Measurements from ENCODE around the gene TSPAN10.

Gene TSPAN10

DNA sequence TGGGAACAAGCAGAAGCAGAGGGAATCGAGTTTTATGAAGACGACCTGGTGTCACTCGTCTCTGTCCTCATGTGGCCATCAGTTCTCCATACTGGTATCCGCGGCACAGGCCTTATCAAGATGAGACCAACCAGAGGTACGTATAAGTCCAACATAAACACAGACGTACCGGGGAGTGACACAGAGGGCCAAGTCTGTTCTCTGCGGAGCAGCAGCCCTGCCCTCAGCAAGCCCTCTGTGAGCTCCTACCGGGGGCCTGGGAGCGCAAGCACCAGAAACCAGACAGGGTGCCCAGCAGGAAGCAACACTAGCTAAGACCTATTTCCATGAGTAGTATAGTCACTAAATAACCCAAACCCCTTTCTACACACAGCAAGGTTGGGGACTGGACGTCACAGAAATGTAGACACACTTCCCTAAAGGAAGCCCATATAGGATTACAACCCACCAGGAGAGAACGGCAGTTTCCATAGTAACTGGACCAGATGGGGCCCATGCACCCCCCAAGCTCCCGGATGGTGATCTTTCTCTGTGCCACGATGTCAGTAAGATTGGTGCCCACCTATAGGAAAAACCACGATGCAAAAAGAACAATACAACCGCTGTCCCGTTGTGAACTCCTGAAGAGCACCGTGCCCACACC, 45.7 kb downstream of the TSPAN10 start:
- Histone ChIP-seq H3K4me1 (ENCODE audit: insufficient read depth, low read length) (peaks cover 9% of the 10 kb centered on the region; the same call in 1 of the 2 replicates), H3K9me3 (ENCODE audit: insufficient read depth, low read depth, low read length) (no peaks in the 10 kb centered on the region), H3K9ac (ENCODE audit: low read depth, low read length) (peak overlapping the region; percentile 85), H3K27me3 (ENCODE audit: insufficient read depth, low read length) (no peaks in the 10 kb centered on the region), H3K27ac (ENCODE audit: low read depth, low read length) (peak overlapping the region; percentile 85), H3K4me3 (ENCODE audit: low read length) (peak overlapping the region; percentile 89), H3K36me3 (ENCODE audit: insufficient read depth, low read length) (peaks cover 29% of the 10 kb centered on the region)
- 51% methylated on average over 19 of the region's 19 CpGs for WGBS

- Histone ChIP-seq H3K4me1 (ENCODE audit: insufficient read depth, low read length) (peaks cover 9% of the 10 kb centered on the region; the same call in 1 of the 2 replicates), H3K36me3 (ENCODE audit: insufficient read depth, low read length) (peaks cover 34% of the 10 kb centered on the region)
Measured at GRCh38 chr17:81683208-81683583, 46.2 kb downstream of the TSPAN10 start.

GRCh38 chr17:81683584-81684441, 46.8 kb downstream of the TSPAN10 start, which contains the start of the genes ARL16 and HGS:
Gene ARL16 (minus strand): TSS chr17:81683797. CDS start chr17:81683753, 44 bp downstream.
Gene HGS (plus strand): TSS chr17:81684011. CDS start chr17:81684067, 56 bp downstream.
- WGBS: under 1% methylated on average over 112 of the region's 112 CpGs
- H3K4me1 ChIP-seq (ENCODE audit: insufficient read depth, low read length): peaks cover 9% of the 10 kb centered on the region; the same call in 1 of the 2 replicates
- peak within 1 kb of the TSS; percentile 89 for H3K4me3 ChIP-seq (ENCODE audit: low read length)
- peak within 1 kb of the TSS; percentile 85 for H3K27ac ChIP-seq (ENCODE audit: low read depth, low read length)
- peaks cover 40% of the 10 kb centered on the region for H3K36me3 ChIP-seq (ENCODE audit: insufficient read depth, low read length)
- H3K27me3 ChIP-seq (ENCODE audit: insufficient read depth, low read length): no peaks in the 10 kb centered on the region
- H3K9me3 ChIP-seq (ENCODE audit: insufficient read depth, low read depth, low read length): no peaks in the 10 kb centered on the region
- H3K9ac ChIP-seq (ENCODE audit: low read depth, low read length): peak within 1 kb of the TSS; percentile 85

More at GRCh38 chr17:81683208-81683583, 46.2 kb downstream of the TSPAN10 start:
- Histone ChIP-seq H3K27ac (ENCODE audit: low read depth, low read length) (peak overlapping the region; percentile 85), H3K4me3 (ENCODE audit: low read length) (peak overlapping the region; percentile 89), H3K9me3 (ENCODE audit: insufficient read depth, low read depth, low read length) (no peaks in the 10 kb centered on the region), H3K9ac (ENCODE audit: low read depth, low read length) (peak overlapping the region; percentile 85), H3K27me3 (ENCODE audit: insufficient read depth, low read length) (no peaks in the 10 kb centered on the region)
- under 1% methylated on average over 37 of the region's 37 CpGs for WGBS

DNA sequence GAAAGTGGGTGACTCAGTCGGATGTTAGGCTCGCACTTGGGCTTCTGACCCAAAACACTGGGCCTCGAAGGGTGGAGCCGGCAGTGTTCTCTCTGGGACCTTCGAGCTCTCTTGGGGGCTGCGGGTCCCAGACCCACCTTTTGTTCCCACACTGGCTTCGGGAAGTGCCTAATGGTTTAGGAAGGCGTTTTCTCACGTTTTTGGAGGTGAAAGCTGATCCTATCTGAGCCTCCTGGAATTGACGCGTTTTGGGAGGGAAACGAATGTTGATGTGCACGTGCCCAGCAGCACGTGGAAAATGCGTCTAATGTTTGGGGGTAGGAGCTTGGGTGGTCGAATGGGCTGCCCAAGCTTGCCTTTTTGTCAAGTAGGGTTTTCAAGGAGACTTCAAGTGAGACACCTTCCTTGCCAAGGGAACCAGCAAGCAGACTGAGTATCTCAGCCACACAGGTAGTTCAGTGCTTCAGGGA, 47.5 kb downstream of the TSPAN10 start:
- Histone ChIP-seq H3K4me1 (ENCODE audit: insufficient read depth, low read length) (peaks cover 9% of the 10 kb centered on the region; the same call in 1 of the 2 replicates), H3K27me3 (ENCODE audit: insufficient read depth, low read length) (no peaks in the 10 kb centered on the region), H3K27ac (ENCODE audit: low read depth, low read length) (peak overlapping the region; percentile 43), H3K4me3 (ENCODE audit: low read length) (peak overlapping the region; percentile 89), H3K9ac (ENCODE audit: low read depth, low read length) (peak overlapping the region; percentile 75), H3K9me3 (ENCODE audit: insufficient read depth, low read depth, low read length) (no peaks in the 10 kb centered on the region), H3K36me3 (ENCODE audit: insufficient read depth, low read length) (peaks cover 46% of the 10 kb centered on the region)
- WGBS: 12% methylated on average over 16 of the region's 16 CpGs

- Histone ChIP-seq H3K4me3 (ENCODE audit: low read length) (peak overlapping the region; percentile 89), H3K9me3 (ENCODE audit: insufficient read depth, low read depth, low read length) (no peaks in the 10 kb centered on the region), H3K4me1 (ENCODE audit: insufficient read depth, low read length) (peaks cover 9% of the 10 kb centered on the region; the same call in 1 of the 2 replicates), H3K27me3 (ENCODE audit: insufficient read depth, low read length) (no peaks in the 10 kb centered on the region), H3K27ac (ENCODE audit: low read depth, low read length) (no peak overlapping the region), H3K9ac (ENCODE audit: low read depth, low read length) (peak overlapping the region; percentile 75), H3K36me3 (ENCODE audit: insufficient read depth, low read length) (peaks cover 50% of the 10 kb centered on the region)
- WGBS: 81% methylated on average over 12 of the region's 12 CpGs
Measured at GRCh38 chr17:81685108-81685507, 48.1 kb downstream of the TSPAN10 start.

- H3K27me3 ChIP-seq (ENCODE audit: insufficient read depth, low read length): no peaks in the 10 kb centered on the region
- peaks cover 9% of the 10 kb centered on the region; the same call in 1 of the 2 replicates for H3K4me1 ChIP-seq (ENCODE audit: insufficient read depth, low read length)
- no peak overlapping the region for H3K9ac ChIP-seq (ENCODE audit: low read depth, low read length)
- H3K36me3 ChIP-seq (ENCODE audit: insufficient read depth, low read length): peaks cover 61% of the 10 kb centered on the region
- H3K27ac ChIP-seq (ENCODE audit: low read depth, low read length): no peak overlapping the region
- no peak overlapping the region for H3K4me3 ChIP-seq (ENCODE audit: low read length)
- no peaks in the 10 kb centered on the region for H3K9me3 ChIP-seq (ENCODE audit: insufficient read depth, low read depth, low read length)
- 95% methylated on average over 20 of the region's 20 CpGs for WGBS
Measured at GRCh38 chr17:81686614-81687013, 49.6 kb downstream of the TSPAN10 start.

DNA sequence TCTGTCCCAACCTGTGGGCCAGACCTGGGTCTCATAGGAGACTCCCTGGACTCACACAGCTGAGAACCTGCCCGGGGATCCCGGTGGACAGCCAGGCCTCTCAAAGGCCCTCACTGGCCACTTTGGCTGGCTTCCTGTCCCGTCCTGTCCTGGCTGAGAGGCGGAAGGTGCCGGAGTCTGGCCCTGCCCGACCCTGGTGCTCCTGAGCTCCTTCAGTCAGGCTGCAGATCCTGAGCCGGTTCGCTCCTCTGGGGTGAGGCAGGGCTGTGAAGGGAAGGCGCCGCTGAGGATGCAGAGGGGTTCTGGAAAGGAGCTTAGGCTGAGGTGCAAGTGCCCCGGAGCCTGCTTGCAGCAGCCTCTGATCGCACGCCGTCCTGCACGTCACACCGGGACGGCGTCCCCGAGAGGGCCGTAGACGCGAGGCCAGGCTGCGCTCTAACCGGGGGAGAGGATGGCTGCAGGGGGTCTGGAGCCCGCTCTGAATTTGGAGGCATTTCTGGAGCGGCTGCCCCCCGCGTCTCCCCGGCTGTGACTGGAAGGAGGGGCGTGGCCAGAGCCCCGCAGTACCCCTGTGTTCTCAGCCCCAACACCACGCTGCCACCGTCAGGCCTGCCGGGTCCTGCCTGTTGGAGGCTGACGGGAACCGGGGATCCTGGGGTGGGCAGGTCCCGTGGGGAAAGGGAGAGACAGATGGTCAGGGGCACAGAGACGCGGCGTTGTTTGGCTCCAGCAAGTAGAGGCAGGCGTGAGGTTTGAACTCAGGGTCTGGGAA, 51.0 kb downstream of the TSPAN10 start:
- no peaks in the 10 kb centered on the region for H3K9me3 ChIP-seq (ENCODE audit: insufficient read depth, low read depth, low read length)
- H3K36me3 ChIP-seq (ENCODE audit: insufficient read depth, low read length): peaks cover 72% of the 10 kb centered on the region
- WGBS: 96% methylated on average over 41 of the region's 41 CpGs
- peaks cover 9% of the 10 kb centered on the region; the same call in 1 of the 2 replicates for H3K4me1 ChIP-seq (ENCODE audit: insufficient read depth, low read length)
- H3K9ac ChIP-seq (ENCODE audit: low read depth, low read length): no peak overlapping the region
- H3K27me3 ChIP-seq (ENCODE audit: insufficient read depth, low read length): no peaks in the 10 kb centered on the region
- no peak overlapping the region for H3K27ac ChIP-seq (ENCODE audit: low read depth, low read length)
- no peak overlapping the region for H3K4me3 ChIP-seq (ENCODE audit: low read length)

DNA sequence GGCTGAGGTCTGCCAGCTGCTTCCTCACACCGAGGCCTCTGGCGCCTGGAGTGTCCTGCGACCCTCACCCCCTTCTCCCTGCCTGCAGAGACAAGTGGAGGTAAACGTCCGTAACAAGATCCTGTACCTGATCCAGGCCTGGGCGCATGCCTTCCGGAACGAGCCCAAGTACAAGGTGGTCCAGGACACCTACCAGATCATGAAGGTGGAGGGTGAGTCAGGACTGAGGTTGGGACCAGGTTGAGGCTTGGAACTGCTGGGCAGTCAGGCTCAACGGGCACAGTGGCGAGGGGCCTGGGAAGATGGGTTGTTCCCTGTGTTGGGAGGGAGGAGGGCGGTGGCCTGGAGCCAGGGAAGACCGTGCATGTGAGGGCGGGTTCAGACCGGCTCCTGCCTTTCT, 51.6 kb downstream of the TSPAN10 start:
- H3K4me3 ChIP-seq (ENCODE audit: low read length): no peak overlapping the region
- no peak overlapping the region for H3K9ac ChIP-seq (ENCODE audit: low read depth, low read length)
- H3K27ac ChIP-seq (ENCODE audit: low read depth, low read length): no peak overlapping the region
- H3K36me3 ChIP-seq (ENCODE audit: insufficient read depth, low read length): peaks cover 76% of the 10 kb centered on the region
- 97% methylated on average over 14 of the region's 14 CpGs for WGBS
- peaks cover 9% of the 10 kb centered on the region; the same call in 1 of the 2 replicates for H3K4me1 ChIP-seq (ENCODE audit: insufficient read depth, low read length)
- no peaks in the 10 kb centered on the region for H3K27me3 ChIP-seq (ENCODE audit: insufficient read depth, low read length)
- no peaks in the 10 kb centered on the region for H3K9me3 ChIP-seq (ENCODE audit: insufficient read depth, low read depth, low read length)

DNA sequence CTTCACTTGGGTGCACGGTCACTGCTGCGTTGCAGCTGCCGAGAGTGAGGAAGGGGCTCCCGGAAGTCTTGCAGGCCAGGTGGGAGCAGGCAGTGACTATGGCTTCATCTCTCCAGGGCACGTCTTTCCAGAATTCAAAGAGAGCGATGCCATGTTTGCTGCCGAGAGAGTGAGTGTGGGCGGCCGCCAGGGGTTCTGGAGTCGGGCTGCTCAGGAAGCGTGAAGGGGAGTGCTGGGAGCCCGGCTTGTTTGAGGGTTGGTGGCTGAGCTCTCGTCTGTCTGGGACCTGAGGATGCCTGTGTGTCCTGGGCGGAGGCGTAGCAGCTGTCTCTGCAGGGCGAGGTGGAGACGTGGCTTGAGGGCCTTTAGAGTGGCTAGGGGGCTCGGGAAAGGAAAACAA, 53.1 kb downstream of the TSPAN10 start:
- 96% methylated on average over 18 of the region's 18 CpGs for WGBS
- Histone ChIP-seq H3K4me3 (ENCODE audit: low read length) (no peak overlapping the region), H3K27me3 (ENCODE audit: insufficient read depth, low read length) (no peaks in the 10 kb centered on the region), H3K9ac (ENCODE audit: low read depth, low read length) (no peak overlapping the region), H3K27ac (ENCODE audit: low read depth, low read length) (no peak overlapping the region), H3K4me1 (ENCODE audit: insufficient read depth, low read length) (peaks cover 4% of the 10 kb centered on the region; the same call in 1 of the 2 replicates), H3K36me3 (ENCODE audit: insufficient read depth, low read length) (peaks cover 91% of the 10 kb centered on the region), H3K9me3 (ENCODE audit: insufficient read depth, low read depth, low read length) (no peaks in the 10 kb centered on the region)

DNA sequence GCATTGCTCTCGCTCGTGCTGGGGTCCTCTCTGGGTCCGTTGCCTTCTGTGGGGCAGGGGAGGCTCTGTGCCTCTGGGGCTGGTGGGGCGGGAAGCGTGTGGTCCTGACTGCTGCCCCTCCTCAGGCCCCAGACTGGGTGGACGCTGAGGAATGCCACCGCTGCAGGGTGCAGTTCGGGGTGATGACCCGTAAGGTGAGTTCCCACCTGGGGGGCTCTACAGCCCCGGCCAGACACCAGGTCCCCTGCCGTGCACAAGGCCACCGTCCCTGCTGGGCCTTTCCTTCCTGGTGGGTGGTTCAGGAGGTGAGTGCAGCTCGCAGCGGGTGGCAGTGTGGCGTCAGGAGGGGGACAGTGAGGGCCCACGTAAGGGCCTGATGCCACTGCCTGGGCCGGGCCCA, 53.6 kb downstream of the TSPAN10 start:
- WGBS: 95% methylated on average over 17 of the region's 17 CpGs
- Histone ChIP-seq H3K4me3 (ENCODE audit: low read length) (no peak overlapping the region), H3K9me3 (ENCODE audit: insufficient read depth, low read depth, low read length) (no peaks in the 10 kb centered on the region), H3K27ac (ENCODE audit: low read depth, low read length) (no peak overlapping the region), H3K9ac (ENCODE audit: low read depth, low read length) (no peak overlapping the region), H3K36me3 (ENCODE audit: insufficient read depth, low read length) (peaks cover 94% of the 10 kb centered on the region), H3K4me1 (ENCODE audit: insufficient read depth, low read length) (no peaks in the 10 kb centered on the region), H3K27me3 (ENCODE audit: insufficient read depth, low read length) (no peaks in the 10 kb centered on the region)
